Uterus (tissue), 2 donors: Measurements from ENCODE around the gene PGM3.

Experiments
- CTCF ChIP-seq, 4 experiments: fragments of 200-600 bp in 2 of 4; fragments of 450-650 bp in 2 of 4; sonication (generic) in 2 of 4; IDR thresholded peaks; one replicate each; pipeline ENCODE4 v1.5.1; 2016 to 2019; ENCODE audit warnings: antibody characterized with exemption in 4 of 4, mild to moderate bottlenecking in 2 of 4, moderate library complexity in 1 of 4
- POLR2A ChIP-seq, 2 donors: fragments of 450-650 bp; IDR thresholded peaks; one replicate each; pipeline ENCODE4 v1.6.1; 2016; ENCODE audit warnings: antibody characterized with exemption in 2 of 2, mild to moderate bottlenecking in 1 of 2, moderate library complexity in 1 of 2

GRCh38 chr6:83138758-83139157, 54.3 kb downstream of the PGM3 start:
- TF ChIP-seq CTCF (IDR thresholded peaks at IDR 0.05) = no peak
- no peak for TF ChIP-seq POLR2A (IDR thresholded peaks at IDR 0.05)
